HepG2 (cell line): ENCODE results near the gene TJP2. TPM values are rescaled to one million over a fixed set of nuclear protein-coding genes. Genes with fewer than 3 reads are reported as not detected.

Experiments used
- ADNP ChIP-seq: sonication (generic); formaldehyde crosslinking; IDR thresholded peaks from 2 replicates; pipeline ENCODE4 v1.4.0; 2020; ENCODE audit warnings: missing genetic modification reagents
- BATF2 ChIP-seq: sonication (generic); formaldehyde crosslinking; IDR thresholded peaks from 2 replicates; pipeline ENCODE4 v1.8.0; 2022; ENCODE audit warnings: mild to moderate bottlenecking, missing genetic modification reagents, moderate library complexity
- BRD4 ChIP-seq: sonication (generic); formaldehyde crosslinking; IDR thresholded peaks from 2 replicates; pipeline ENCODE4 v1.4.0; 2020; ENCODE audit warnings: missing genetic modification reagents
- CREM ChIP-seq, 2 experiments: sonication (generic) in 1 of 2; formaldehyde crosslinking in 1 of 2; IDR thresholded peaks; 2 replicates each; pipeline versions ENCODE4 v1.4.0 to v1.6.1; 2016 to 2020; ENCODE audit warnings: antibody characterized with exemption in 1 of 2, mild to moderate bottlenecking in 1 of 2, missing genetic modification reagents in 1 of 2
- DPF2 ChIP-seq: sonication (generic); formaldehyde crosslinking; IDR thresholded peaks from 2 replicates; pipeline ENCODE4 v1.4.0; 2020; ENCODE audit warnings: mild to moderate bottlenecking, low read depth, missing genetic modification reagents, borderline replicate concordance
- FOSL2 ChIP-seq: sonication (generic); formaldehyde crosslinking; IDR thresholded peaks from 2 replicates; pipeline ENCODE4 v1.4.0; 2020; ENCODE audit warnings: missing genetic modification reagents
- HOXD1 ChIP-seq: sonication (generic); formaldehyde crosslinking; IDR thresholded peaks from 2 replicates; pipeline ENCODE4 v1.5.0; 2020; ENCODE audit warnings: missing genetic modification reagents
- KDM1A ChIP-seq: IDR thresholded peaks from 2 replicates; pipeline ENCODE4 v1.6.1; 2016; ENCODE audit warnings: missing compliant biosample characterization
- MED1 ChIP-seq: sonication (generic); formaldehyde crosslinking; IDR thresholded peaks from 2 replicates; pipeline ENCODE4 v1.4.0; 2020; ENCODE audit warnings: missing genetic modification reagents
- MXD3 ChIP-seq: IDR thresholded peaks from 2 replicates; pipeline ENCODE4 v1.6.1; 2016; ENCODE audit warnings: mild to moderate bottlenecking, missing biosample characterization, missing genetic modification reagents
- NCOR1 ChIP-seq: fragments of 200-600 bp; sonication (generic); IDR thresholded peaks from 2 replicates; pipeline ENCODE4 v1.7.0; 2017; ENCODE audit warnings: antibody characterized with exemption, low read length, borderline replicate concordance
- NONO ChIP-seq, 2 experiments: fragments of 450-650 bp in 1 of 2; sonication (generic) in 1 of 2; formaldehyde crosslinking in 1 of 2; IDR thresholded peaks in 1 of 2; conservative IDR thresholded peaks in 1 of 2; 2 replicates each; pipeline versions ENCODE4 v1.6.1 to v1.8.0; 2017 to 2022; ENCODE audit warnings: mild to moderate bottlenecking in 1 of 2, missing genetic modification reagents in 1 of 2, moderate library complexity in 1 of 2
- RAD21 ChIP-seq: fragments of 450-650 bp; formaldehyde crosslinking; IDR thresholded peaks from 2 replicates; pipeline ENCODE4 v1.5.0; 2020; ENCODE audit warnings: mild to moderate bottlenecking
- SIN3B ChIP-seq: fragments of 150-350 bp; IDR thresholded peaks from 2 replicates; pipeline ENCODE4 v1.6.1; 2014; ENCODE audit warnings: low read length
- SMAD1 ChIP-seq: sonication (generic); formaldehyde crosslinking; IDR thresholded peaks from 2 replicates; pipeline ENCODE4 v1.4.0; 2020; ENCODE audit warnings: missing genetic modification reagents, low read depth, mild to moderate bottlenecking, borderline replicate concordance
- TCF12 ChIP-seq, 2 experiments: fragments of 450-650 bp in 1 of 2; sonication (generic) in 1 of 2; formaldehyde crosslinking in 1 of 2; IDR thresholded peaks; 2 replicates each; pipeline versions ENCODE4 v1.6.1 to v1.8.0; 2017 to 2022; ENCODE audit warnings: antibody characterized with exemption in 1 of 2, mild to moderate bottlenecking in 1 of 2, missing genetic modification reagents in 1 of 2, moderate library complexity in 1 of 2
- THAP7 ChIP-seq: sonication (generic); formaldehyde crosslinking; IDR thresholded peaks from 2 replicates; pipeline ENCODE4 v1.8.1; 2023; ENCODE audit warnings: mild to moderate bottlenecking, missing genetic modification reagents
- YEATS2 ChIP-seq: sonication (generic); formaldehyde crosslinking; IDR thresholded peaks from 2 replicates; pipeline ENCODE4 v1.4.0; 2020; ENCODE audit warnings: missing genetic modification reagents, borderline replicate concordance
- ZBTB25 ChIP-seq: IDR thresholded peaks from 2 replicates; pipeline ENCODE4 v1.6.1; 2018; ENCODE audit warnings: missing genetic modification reagents
- ZNF570 ChIP-seq: sonication (generic); formaldehyde crosslinking; IDR thresholded peaks from 2 replicates; pipeline ENCODE4 v1.4.0; 2020; ENCODE audit warnings: mild to moderate bottlenecking, missing genetic modification reagents, borderline replicate concordance
- ZNF574 ChIP-seq: sonication (generic); formaldehyde crosslinking; IDR thresholded peaks from 2 replicates; pipeline ENCODE4 v1.4.0; 2020; ENCODE audit warnings: missing genetic modification reagents
- ZNF616 ChIP-seq: sonication (generic); formaldehyde crosslinking; IDR thresholded peaks from 2 replicates; pipeline ENCODE4 v1.5.0; 2020; ENCODE audit warnings: low read depth, mild to moderate bottlenecking, missing genetic modification reagents
- ZNF644 ChIP-seq: IDR thresholded peaks from 2 replicates; pipeline ENCODE4 v1.6.1; 2016; ENCODE audit warnings: low read depth
- ZNF670 ChIP-seq: sonication (generic); formaldehyde crosslinking; IDR thresholded peaks from 2 replicates; pipeline ENCODE4 v1.8.0; 2022; ENCODE audit warnings: mild to moderate bottlenecking, missing genetic modification reagents, borderline replicate concordance
- ZNF879 ChIP-seq: sonication (generic); formaldehyde crosslinking; IDR thresholded peaks from 2 replicates; pipeline ENCODE4 v1.8.1; 2023; ENCODE audit warnings: missing genetic modification reagents
- ZNF883 ChIP-seq: sonication (generic); formaldehyde crosslinking; IDR thresholded peaks from 2 replicates; pipeline ENCODE4 v1.5.1; 2020; ENCODE audit warnings: mild to moderate bottlenecking, missing genetic modification reagents; ENCODE audit errors: not compliant biosample characterization
- polyA plus RNA-seq, 8 experiments: library from polyadenylated mRNA; depleted of rRNA in 3 of 8; stranded (reverse) in 7 of 8; unstranded in 1 of 8; fragments of >200 nt; fragmentation: Illumina TruSeq in 4 of 8; extraction: Trizol in 4 of 8; gene quantifications; 2 replicates each; pipeline versions ENCODE4 v1.2.1 to v1.2.3, GENCODE V29; 2011 to 2016; ENCODE audit warnings: low read depth in 4 of 8, missing spikeins in 1 of 8, mixed read lengths in 1 of 8; ENCODE audit not compliant: insufficient read depth in 1 of 8
- total RNA-seq, 5 experiments: library from RNA; depleted of rRNA; stranded (reverse); fragments of >200 nt; fragmentation: Illumina TruSeq; extraction: Trizol; gene quantifications; 2 replicates each; pipeline ENCODE4 v1.2.3, GENCODE V29; 2016; ENCODE audit warnings: low read depth in 1 of 5

The TJP2 gene
- total and polyA plus RNA-seq, 2 of the 13 experiments (the other 11 are each of a cell fraction or from before 2014, with no cell fraction given) = 109 to 110 TPM

- no peak for TF ChIP-seq SMAD1
- peak; percentile 65; the same call in 1 of the 2 replicates for TF ChIP-seq MED1 (CRISPR knock-in tag)
- no peak for TF ChIP-seq ZNF616 (CRISPR knock-in tag)
- TF ChIP-seq TCF12 (IDR thresholded peaks at IDR 0.05) = no peak
- no peak for TF ChIP-seq TCF12 (CRISPR knock-in tag; IDR thresholded peaks at IDR 0.05)
- TF ChIP-seq KDM1A = no peak
- no peak for TF ChIP-seq ZNF570 (CRISPR knock-in tag)
- no peak for TF ChIP-seq RAD21 (CRISPR knock-in tag)
- no peak for TF ChIP-seq HOXD1 (CRISPR knock-in tag)
- no peak; the same call in 1 of the 2 replicates for TF ChIP-seq CREM (IDR thresholded peaks at IDR 0.05)
- TF ChIP-seq CREM (CRISPR knock-in tag; IDR thresholded peaks at IDR 0.05) = no peak
- TF ChIP-seq NCOR1 = peak; percentile 66; the same call in 1 of the 2 replicates
- TF ChIP-seq FOSL2 (CRISPR knock-in tag) = peak; percentile 66
- peak; percentile 19; the same call in 1 of the 2 replicates for TF ChIP-seq YEATS2 (CRISPR knock-in tag)
- no peak for TF ChIP-seq BRD4 (CRISPR knock-in tag)
- no peak for TF ChIP-seq SIN3B
- TF ChIP-seq ZBTB25 (CRISPR knock-in tag) = no peak
- TF ChIP-seq BATF2 (CRISPR knock-in tag) = no peak
- 0 out of 2 replicates have a peak, but pooled peaks have one; percentile 14 for TF ChIP-seq ZNF644 (CRISPR knock-in tag)
- TF ChIP-seq ZNF883 (CRISPR knock-in tag) = no peak
- no peak for TF ChIP-seq ZNF670 (CRISPR knock-in tag)
- TF ChIP-seq ADNP (CRISPR knock-in tag) = no peak
- no peak for TF ChIP-seq ZNF879 (CRISPR knock-in tag)
- no peak for TF ChIP-seq NONO (IDR thresholded peaks at IDR 0.05)
- TF ChIP-seq NONO (CRISPR knock-in tag; conservative IDR thresholded peaks at IDR 0.05) = 0 out of 2 replicates have a peak, but pooled peaks have one; percentile 40
- TF ChIP-seq THAP7 (CRISPR knock-in tag) = no peak
- no peak for TF ChIP-seq MXD3
- no peak for TF ChIP-seq ZNF574
- peak; percentile 61; the same call in 1 of the 2 replicates for TF ChIP-seq DPF2 (CRISPR knock-in tag)
Observed at GRCh38 chr9:69131682-69132081, 42.4 kb upstream of the TJP2 start (continued).
